Astrocyte of the spinal cord (primary cell): ENCODE measurements around the gene CENPN.

Source experiments
- DNase-seq: peaks from one replicate; pipeline ENCODE4 v3.0.0; 2011; ENCODE audit warnings: low read depth, low spot score
- H3K4me3 ChIP-seq: 2 replicates; pipeline ENCODE4 v1.5.1; 2011; ENCODE audit warnings: low read depth, mild to moderate bottlenecking, low read length, moderate library complexity
- in situ Hi-C: cut with HindIII; loops from 2 replicates; pipeline ENCODE4 v1.10.0; 2017; ENCODE audit warnings: low sequenced_read_pairs
- TF ChIP-seq, protein P1 (sequence below): IDR thresholded peaks from 2 replicates; pipeline ENCODE4 v1.5.1; 2012; ENCODE audit warnings: low read depth, mild to moderate bottlenecking, low read length, inconsistent platforms

The CENPN gene

DNA sequence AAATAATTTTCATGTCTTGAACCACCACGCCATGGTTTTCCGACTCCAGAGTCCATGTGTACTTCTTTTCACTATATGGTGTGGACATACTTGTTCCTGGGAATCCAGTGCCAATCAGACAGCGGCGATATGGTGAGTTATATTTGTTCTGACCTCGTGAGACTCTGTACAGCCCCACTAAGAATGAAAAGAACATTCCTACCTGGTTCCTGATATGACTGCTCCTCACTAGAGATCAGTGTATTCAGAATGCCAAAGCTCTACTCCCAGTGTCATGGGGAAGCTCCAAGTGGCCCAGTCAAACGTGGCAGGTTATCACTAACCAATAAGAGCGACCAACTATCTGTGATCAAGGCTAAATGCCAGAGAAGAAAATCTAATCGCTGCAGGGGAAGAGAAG is 64.0 kb downstream of the CENPN start:
- in situ Hi-C loops: no loop called here
- TF ChIP-seq, protein P1, sequence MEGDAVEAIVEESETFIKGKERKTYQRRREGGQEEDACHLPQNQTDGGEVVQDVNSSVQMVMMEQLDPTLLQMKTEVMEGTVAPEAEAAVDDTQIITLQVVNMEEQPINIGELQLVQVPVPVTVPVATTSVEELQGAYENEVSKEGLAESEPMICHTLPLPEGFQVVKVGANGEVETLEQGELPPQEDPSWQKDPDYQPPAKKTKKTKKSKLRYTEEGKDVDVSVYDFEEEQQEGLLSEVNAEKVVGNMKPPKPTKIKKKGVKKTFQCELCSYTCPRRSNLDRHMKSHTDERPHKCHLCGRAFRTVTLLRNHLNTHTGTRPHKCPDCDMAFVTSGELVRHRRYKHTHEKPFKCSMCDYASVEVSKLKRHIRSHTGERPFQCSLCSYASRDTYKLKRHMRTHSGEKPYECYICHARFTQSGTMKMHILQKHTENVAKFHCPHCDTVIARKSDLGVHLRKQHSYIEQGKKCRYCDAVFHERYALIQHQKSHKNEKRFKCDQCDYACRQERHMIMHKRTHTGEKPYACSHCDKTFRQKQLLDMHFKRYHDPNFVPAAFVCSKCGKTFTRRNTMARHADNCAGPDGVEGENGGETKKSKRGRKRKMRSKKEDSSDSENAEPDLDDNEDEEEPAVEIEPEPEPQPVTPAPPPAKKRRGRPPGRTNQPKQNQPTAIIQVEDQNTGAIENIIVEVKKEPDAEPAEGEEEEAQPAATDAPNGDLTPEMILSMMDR: no peak
- DNase-seq: no peak
- no peak overlapping the region for H3K4me3 ChIP-seq

DNA sequence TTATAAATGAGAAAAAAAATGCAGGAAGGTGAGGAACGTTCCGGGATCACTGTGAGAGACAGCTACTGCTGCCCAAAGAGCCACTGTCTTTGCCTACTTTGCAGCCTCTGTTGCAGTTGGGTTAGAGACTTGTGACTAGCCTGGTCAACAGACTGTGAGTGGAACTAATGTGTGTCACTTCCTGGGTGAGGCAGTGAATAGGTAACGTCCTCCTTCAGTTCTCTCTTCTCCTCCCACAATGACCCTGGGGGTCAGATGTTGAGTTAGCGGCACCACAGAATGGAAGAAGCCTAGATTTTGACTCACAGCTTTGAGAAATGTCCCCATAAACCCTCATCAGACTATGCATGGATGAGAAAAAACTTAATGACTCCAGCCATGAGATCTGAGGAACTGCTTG is 64.8 kb downstream of the CENPN start:
- no peak overlapping the region for H3K4me3 ChIP-seq
- in situ Hi-C loops: no loop called here
- TF ChIP-seq, protein P1: no peak
- no peak for DNase-seq

DNA sequence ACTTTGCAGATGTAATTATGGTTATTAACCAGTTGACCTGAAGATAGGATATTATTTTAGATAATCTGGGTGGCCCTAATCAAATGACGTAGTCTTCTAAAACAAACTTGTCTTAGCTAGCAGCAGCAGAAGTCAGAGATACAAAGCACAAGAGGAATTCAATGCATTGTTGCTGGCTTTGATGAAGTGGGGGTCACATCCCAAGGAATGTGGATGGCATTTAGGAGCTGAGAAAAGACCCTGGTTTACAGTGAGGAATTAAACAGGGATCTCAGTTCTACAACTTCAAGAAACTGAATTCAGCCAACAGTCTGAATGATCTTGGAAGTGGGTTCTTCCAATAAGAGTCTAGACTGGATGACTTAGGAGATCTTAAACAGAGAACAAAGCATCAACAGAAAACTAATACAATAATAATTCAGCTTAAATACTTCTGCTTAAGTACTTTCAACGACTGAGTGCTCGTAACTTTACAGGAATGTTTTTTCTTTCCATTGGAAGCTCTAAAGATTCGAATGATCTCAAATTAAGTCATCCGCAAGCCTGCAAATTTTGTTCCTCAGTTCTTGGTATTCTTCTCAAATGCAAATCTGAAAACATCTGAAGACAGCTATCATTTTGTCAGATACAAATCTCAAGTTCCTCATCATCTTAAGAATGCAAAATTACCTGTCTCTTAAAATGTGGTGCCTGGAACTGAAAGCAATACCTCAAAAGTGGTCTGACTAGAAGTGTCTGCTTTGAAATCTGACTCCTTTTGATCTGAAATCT is 66.7 kb downstream of the CENPN start:
- TF ChIP-seq, protein P1: no peak
- in situ Hi-C loops: no loop called here
- no peak overlapping the region for H3K4me3 ChIP-seq
- no peak for DNase-seq

DNA sequence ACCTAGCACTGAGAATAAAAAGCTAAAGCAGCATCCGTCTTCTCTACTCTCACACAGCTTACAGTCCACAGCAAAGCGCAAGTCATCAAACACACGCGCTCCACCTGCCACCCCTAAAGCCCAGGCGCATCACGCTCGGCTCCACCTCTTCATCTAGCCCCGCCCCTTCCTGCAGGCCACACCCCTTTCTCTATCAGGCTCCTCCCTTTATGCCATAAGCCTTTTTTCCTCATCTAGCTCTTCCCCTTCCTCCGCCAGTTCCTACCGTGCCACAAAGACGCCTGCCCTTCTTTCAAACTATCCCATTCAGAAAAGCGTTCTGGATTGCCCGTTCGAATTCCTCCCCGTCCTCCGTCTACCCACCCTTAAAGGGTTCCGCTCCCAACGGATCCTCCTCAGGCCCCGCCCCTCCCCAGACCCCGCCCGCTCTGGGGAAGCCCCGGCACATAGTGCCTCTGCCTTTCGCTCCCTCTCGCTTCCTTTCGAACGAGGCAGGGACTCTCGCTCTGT is 69.6 kb downstream of the CENPN start:
- no peak for DNase-seq
- H3K4me3 ChIP-seq: peak overlapping the region; percentile 68
- TF ChIP-seq, protein P1: no peak
- in situ Hi-C loops: no loop called here

DNA sequence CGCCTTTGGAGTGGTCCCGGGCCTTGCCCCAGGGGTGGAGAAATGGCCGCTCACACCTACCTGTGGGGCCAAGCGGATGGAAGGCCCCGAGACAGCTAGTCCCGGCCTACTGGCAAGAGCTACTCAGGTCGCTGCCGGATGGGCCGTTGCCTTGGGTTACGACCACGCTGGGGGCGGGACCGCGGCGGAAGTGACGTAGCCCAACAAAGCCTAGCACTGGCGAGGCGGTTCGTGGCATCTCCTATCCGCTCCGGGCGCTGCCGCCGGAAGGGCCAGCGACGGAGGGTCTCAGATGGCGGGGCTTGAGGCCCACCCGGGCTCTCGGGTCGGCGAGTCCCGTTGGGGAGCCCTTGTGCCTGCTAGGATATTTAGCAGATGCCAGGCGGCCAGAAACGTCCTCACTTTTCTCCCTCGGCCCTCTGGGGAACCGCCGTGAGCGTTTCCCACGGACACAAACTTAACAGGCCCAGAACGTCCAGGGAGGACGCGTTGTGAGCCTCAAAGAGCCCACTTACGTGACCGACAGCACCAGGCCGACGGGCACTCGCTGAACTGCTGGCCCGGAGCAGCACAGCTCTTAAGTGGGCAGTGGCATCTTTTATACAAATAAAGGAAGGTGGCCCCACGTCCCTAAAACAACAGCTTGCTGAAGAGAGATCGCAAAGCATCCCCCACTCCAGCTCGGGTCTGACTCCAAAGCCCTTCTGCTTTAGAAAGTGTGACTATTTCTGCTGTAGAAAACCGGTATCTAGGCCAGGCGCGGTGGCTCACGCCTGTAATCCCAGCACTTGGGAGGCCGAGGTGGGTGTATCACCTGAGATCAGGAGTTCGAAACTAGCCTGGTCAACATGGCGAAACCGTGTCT is 70.3 kb downstream of the CENPN start, which contains the start of gene C16orf46:
C16orf46 (minus strand) TSS at position 163 of the 865 bp plus-strand sequence. CDS start 13,283 bp downstream, outside the sequence.
- in situ Hi-C loops: no loop called here
- TF ChIP-seq, protein P1: no peak
- peak; percentile 97 for DNase-seq
- H3K4me3 ChIP-seq: peak within 1 kb of the TSS; percentile 68

DNA sequence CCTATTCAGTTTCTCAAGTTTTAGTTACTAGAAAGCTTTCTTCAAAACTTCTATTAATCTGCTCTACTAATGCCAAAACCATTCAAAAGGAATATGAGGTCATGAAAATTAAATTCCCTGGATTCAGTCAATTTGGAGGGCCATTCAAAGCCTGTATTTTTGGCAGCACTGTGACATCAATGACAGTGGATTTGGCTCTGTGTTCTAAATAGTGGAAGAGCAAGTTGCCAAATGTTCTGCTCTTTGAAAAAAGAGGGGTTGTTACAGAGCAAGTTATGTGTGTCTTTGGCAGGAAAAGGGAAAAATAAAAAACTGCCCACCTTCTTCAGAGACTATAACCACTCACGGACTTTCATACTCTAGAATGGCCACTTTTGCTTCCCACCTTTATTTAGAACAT is 73.2 kb downstream of the CENPN start:
- in situ Hi-C loops: no loop called here
- no peak for DNase-seq
- TF ChIP-seq, protein P1: no peak

More for the DNA sequence above, 73.2 kb downstream of the CENPN start:
- H3K4me3 ChIP-seq: no peak overlapping the region
